AG08395 (cell line): Measurements from ENCODE around the gene NAV2.

Experiments
- DNase-seq: peaks from one replicate; pipeline ENCODE4 v3.0.0; 2012; ENCODE audit warnings: mixed read lengths, low spot score

The NAV2 gene

DNA sequence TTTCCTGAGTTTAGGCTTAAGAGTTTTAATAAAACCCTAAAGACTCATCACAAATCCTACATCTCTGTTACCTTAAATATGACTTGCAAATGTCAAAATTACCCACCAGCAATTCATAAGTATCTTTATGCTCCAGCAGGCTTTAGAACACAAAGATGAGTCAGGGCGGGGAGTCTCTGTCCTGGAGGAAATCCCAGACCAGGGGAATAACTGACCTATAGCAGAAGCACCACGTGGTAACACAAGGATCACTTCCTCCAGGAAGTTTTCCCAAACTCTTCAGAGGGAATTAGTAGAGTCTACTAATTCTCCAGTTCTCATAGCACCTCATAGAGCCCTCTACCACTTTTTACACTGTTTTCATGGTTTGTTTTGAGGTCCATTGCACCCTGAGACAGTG, 217.0 kb downstream of the NAV2 start:
- DNase-seq = peak; percentile 33

DNA sequence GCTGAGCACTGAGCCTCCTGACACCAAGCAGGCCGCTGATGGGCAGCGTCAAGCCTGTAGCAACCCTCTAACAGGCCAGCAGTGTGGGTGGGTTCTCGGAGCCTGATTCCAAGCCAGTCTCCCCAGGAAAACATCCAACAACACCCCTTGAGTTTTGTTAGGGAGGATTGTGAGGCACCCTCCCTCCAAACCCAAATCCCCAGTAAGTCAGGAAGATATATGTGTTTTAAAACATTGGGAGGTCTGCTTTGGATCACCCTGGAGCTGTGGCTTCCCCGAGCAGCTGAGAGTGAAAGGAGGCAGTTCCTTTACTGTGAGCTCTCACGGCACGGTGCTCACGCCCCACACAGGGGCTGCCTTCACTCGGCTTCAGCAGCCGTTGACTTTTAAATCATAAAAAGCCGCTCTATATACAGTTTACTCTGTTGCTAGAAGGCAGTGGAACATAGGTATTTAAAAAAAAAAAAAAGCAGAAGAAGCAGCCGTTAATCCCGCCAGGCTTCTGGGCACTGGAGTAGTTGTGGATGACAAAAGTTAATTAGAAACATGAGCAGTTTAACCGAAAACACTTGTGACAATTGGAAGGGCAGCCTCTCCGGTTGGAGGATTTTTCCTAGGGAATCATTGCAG, 218.6 kb downstream of the NAV2 start:
- peak; percentile 70 for DNase-seq

GRCh38 chr11:19931771-19932369, 219.2 kb downstream of the NAV2 start:
- DNase-seq = no peak

DNA sequence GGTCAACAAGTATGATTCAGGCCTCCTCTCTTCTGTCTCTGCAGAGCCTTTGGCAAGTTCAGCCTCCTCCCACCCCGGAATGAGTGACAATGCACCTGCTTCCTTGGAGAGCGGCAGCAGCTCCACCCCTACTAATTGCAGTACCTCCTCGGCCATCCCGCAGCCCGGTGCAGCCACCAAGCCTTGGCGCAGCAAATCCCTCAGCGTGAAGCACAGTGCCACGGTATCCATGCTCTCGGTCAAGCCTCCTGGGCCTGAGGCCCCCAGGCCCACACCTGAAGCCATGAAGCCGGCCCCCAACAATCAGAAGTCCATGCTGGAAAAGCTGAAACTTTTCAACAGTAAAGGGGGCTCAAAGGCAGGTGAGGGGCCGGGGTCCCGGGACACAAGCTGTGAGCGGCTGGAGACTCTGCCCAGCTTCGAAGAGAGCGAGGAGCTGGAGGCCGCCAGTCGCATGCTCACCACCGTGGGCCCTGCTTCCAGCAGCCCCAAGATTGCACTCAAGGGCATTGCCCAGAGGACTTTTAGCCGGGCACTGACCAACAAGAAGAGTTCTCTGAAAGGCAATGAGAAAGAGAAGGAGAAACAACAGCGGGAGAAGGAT, 220.6 kb downstream of the NAV2 start:
- DNase-seq = no peak

DNA sequence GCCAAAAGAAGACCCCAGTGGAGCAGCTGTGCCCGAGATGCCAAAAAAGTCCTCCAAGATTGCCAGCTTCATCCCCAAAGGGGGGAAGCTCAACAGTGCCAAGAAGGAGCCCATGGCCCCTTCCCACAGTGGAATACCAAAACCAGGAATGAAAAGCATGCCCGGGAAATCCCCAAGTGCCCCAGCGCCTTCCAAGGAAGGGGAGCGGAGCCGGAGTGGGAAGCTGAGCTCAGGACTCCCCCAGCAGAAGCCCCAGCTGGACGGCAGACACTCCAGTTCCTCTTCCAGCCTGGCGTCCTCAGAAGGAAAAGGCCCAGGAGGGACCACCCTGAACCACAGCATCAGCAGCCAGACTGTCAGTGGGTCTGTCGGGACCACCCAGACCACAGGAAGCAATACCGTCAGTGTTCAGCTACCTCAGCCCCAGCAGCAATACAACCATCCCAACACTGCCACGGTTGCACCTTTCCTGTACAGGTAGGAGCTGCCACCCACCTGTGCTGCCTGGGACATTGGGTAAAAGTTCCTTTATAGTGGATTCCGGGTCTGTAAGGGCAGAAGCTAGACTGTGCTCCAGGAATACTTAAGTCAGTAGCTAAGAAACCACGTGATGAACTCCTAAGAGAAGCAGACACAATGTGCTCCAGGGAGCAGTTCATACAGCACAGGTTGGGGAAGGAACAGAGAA, 221.3 kb downstream of the NAV2 start:
- no peak for DNase-seq

DNA sequence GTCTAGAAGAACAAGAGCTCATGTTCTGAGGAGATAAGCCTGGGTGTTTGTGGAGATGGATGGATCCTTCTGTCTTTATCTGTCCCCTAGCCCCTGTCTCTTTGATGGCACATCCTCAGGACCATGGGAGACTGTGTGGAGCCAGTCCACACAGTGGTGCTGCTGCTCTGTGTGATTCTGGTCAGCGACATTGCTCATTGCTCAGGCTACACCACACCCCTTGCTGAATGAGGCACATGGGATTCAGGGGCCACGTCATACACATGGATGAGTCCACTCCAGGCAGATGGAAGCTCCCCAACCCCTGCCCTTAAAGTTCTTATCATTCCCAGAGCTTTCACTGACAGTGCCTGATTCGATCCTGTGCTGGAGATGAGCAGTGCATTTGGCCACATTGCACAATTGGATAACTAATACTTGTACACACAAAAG, 222.2 kb downstream of the NAV2 start:
- DNase-seq = peak; percentile 80

DNA sequence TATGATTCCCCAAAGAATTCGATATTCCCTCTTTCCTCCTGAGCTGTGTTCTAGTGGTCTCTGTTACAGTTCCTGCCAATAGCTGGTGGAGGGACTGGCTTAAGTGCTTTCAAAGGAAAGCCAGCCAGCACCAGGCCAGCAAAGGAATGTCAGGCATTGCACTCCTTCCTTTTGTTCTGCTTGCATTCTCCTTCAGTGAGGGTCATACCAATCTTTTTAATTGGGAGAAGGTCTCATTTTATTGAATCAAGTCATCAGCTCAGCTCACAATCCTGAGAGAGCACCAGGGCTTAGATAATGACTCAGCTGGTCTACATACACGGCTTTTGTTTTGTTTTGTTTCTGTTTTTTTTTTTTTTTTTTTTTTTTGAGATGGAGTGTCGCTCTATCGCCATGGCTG, 222.9 kb downstream of the NAV2 start:
- peak; percentile 86 for DNase-seq

GRCh38 chr11:19936461-19936860, 223.8 kb downstream of the NAV2 start:
- DNase-seq = no peak

- peak; percentile 66 for DNase-seq
Measured at GRCh38 chr11:19938169-19938856, 225.7 kb downstream of the NAV2 start.

DNA sequence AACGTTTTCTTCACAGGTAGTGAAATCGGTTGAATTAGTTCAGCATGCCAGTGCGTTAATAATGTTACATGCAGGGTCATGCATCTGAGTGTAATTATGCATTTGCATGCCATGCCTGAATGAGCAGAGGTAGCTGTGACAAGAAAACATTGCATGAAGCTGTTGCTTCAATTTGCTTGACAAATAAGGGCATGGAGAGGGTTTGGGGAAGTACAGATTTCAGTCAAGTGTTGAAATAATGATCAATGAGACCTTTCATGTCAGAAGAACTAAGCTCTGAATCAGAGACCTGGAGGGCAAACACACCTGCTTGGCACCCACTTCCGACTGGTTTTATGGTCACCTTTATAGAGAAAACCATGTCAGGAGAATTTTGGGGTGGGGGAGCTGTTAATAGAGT, 226.2 kb downstream of the NAV2 start:
- DNase-seq = no peak

DNA sequence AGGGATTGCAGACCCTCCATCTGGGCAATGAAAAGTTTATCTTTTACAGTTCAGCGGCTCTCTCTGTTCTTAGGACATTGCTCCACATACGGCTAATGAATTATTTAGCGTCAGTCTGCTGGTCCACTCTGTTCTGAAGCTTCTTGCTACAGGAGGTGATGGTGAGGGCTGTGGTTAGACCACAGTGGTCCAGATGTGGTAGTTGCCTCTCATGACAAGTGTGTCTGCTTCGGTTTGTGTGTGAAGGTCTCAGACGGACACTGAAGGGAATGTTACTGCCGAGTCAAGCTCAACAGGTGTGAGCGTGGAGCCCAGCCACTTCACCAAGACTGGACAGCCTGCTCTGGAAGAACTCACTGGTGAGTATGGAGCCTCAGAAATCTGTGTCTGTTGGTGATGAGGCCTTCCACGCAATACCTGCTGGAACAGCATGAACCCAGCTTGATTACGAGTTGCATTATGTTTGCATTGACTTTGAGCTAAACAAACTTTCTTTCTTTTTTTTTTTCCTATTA, 226.8 kb downstream of the NAV2 start:
- no peak for DNase-seq

- no peak for DNase-seq
Measured at GRCh38 chr11:19940831-19941230, 228.2 kb downstream of the NAV2 start.

DNA sequence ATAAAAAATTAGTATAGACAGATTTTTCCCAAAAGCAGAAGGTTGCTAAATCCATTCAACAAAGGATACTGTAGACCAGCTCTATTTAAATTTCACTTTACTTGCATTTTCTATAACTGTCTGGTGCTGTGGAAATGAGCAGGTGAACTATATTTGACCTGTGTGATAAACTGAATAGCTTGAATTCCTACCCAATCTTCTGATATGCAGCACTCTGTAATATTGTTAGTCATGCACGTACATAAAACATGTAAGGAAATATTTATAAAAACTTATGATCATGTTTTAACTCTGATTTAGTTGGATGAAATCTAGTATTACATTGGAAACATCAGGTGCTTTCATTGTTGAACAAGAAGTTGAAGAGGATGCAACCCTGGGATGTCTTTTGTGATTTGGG, 234.0 kb downstream of the NAV2 start:
- DNase-seq = no peak

- no peak for DNase-seq
Measured at GRCh38 chr11:19947537-19948114, 235.0 kb downstream of the NAV2 start.

GRCh38 chr11:19949606-19950005, 237.0 kb downstream of the NAV2 start:
- DNase-seq = no peak

DNA sequence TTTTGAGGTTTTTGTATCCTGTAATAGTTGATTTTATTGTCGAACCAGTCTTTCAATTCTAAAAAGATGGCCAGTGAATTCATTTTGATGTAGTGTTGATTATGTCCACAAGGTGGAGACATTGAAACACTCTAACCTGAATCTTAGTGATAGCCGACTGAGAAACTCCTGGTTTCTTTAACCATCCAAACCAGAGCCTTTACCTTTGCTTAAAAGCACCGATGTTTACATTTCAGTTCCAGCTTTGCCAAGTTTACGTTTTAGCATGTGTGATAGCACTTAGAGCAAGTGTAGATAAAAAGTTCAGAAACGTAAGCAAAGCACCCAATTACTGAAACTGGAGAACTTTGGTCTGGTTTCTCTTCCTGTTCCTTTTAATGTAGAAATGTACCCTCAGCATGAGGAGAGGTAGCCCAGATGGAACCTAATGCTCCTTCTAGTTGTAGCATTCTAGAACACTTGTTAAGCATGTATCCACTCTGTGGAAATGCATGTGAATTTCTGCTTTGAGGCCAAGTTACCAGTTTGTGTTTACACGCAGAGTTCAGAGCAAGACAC, 239.0 kb downstream of the NAV2 start:
- DNase-seq = peak; percentile 57

GRCh38 chr11:19952116-19952605, 239.5 kb downstream of the NAV2 start:
- DNase-seq = no peak

- no peak for DNase-seq
Measured at GRCh38 chr11:19952911-19953310, 240.3 kb downstream of the NAV2 start.

DNA sequence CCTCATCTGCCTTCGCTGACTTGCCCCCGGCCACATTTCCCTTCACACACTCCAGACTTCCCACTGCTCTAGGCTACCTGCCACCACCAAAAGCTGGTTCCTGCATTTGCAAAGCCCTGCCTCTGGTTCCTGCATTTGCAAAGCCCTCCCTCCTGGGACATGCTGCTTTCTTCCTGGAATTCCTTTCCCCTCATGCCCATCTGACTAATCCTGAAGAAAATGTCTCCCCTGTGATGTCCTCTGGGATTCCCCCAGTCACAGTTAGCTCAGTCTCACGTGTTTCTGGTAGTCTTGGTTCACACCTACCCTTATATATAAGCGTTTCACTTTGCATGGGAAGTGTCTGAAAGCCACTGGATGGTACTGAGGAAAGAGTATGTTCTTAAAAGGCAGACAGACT, 240.7 kb downstream of the NAV2 start:
- peak; percentile 49 for DNase-seq

DNA sequence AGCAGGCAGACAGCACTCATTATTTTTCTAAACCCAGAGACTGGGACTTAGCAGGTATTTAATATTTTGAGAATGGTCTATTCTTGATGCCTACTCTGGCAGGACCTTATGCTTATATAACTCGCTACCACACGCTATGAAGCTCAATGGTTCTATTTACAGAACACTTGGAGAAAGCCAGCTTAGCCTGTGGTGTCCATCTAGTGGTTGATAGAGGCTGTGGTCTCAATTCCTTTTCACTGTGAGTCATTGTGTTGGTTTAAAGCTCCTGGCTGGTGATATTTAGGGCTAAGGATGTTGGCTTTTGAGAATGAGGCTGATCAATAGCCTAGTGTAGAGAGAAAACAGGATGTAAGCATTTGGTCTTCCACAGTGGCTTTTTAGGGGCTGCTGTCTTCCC, 241.3 kb downstream of the NAV2 start:
- peak; percentile 87 for DNase-seq

- no peak for DNase-seq
Measured at GRCh38 chr11:19954899-19955298, 242.3 kb downstream of the NAV2 start.
